HepG2 (cell line): ENCODE results near the gene ZDHHC14. TPM values are rescaled to one million over a fixed set of nuclear protein-coding genes. Genes with fewer than 3 reads are reported as not detected.

Experiments
- AHR ChIP-seq: IDR thresholded peaks from 2 replicates; pipeline ENCODE4 v1.6.1; 2018; ENCODE audit warnings: missing genetic modification reagents, missing compliant biosample characterization
- HES4 ChIP-seq: sonication (generic); formaldehyde crosslinking; IDR thresholded peaks from 2 replicates; pipeline ENCODE4 v1.9.0; 2021; ENCODE audit warnings: mild to moderate bottlenecking, missing genetic modification reagents, borderline replicate concordance
- KDM3A ChIP-seq: IDR thresholded peaks from 2 replicates; pipeline ENCODE4 v1.6.1; 2018; ENCODE audit warnings: low read depth, missing compliant biosample characterization
- RAD21 ChIP-seq: fragments of 450-650 bp; formaldehyde crosslinking; IDR thresholded peaks from 2 replicates; pipeline ENCODE4 v1.5.0; 2020; ENCODE audit warnings: mild to moderate bottlenecking
- SYNCRIP ChIP-seq: fragments of 200-400 bp; formaldehyde crosslinking; IDR thresholded peaks from 2 replicates; pipeline ENCODE4 v1.6.1; 2018; ENCODE audit warnings: mild to moderate bottlenecking, low read depth, low read length; ENCODE audit not compliant: insufficient read depth
- TAF15 ChIP-seq: fragments of 200-400 bp; formaldehyde crosslinking; IDR thresholded peaks from one replicate; pipeline ENCODE4 v1.6.1; 2018; ENCODE audit warnings: mild to moderate bottlenecking, low read depth, low read length; ENCODE audit not compliant: poor library complexity, severe bottlenecking
- ZNF281 ChIP-seq: sonication (generic); formaldehyde crosslinking; IDR thresholded peaks from 2 replicates; pipeline ENCODE4 v1.4.0; 2020; ENCODE audit warnings: missing genetic modification reagents, borderline replicate concordance
- ZXDC ChIP-seq: sonication (generic); formaldehyde crosslinking; IDR thresholded peaks from 2 replicates; pipeline ENCODE4 v1.5.0; 2020; ENCODE audit warnings: mild to moderate bottlenecking, missing genetic modification reagents
- polyA plus RNA-seq, 8 experiments: library from polyadenylated mRNA; depleted of rRNA in 3 of 8; stranded (reverse) in 7 of 8; unstranded in 1 of 8; fragments of >200 nt; fragmentation: Illumina TruSeq in 4 of 8; extraction: Trizol in 4 of 8; gene quantifications; 2 replicates each; pipeline versions ENCODE4 v1.2.1 to v1.2.3, GENCODE V29; 2011 to 2016; ENCODE audit warnings: low read depth in 4 of 8, missing spikeins in 1 of 8, mixed read lengths in 1 of 8; ENCODE audit not compliant: insufficient read depth in 1 of 8
- total RNA-seq, 5 experiments: library from RNA; depleted of rRNA; stranded (reverse); fragments of >200 nt; fragmentation: Illumina TruSeq; extraction: Trizol; gene quantifications; 2 replicates each; pipeline ENCODE4 v1.2.3, GENCODE V29; 2016; ENCODE audit warnings: low read depth in 1 of 5

ZDHHC14 gene
- total and polyA plus RNA-seq, 2 of the 13 experiments (the other 11 are each of a cell fraction or from before 2014, with no cell fraction given), result 3.7 to 9.5 TPM

GRCh38 chr6:157539900-157540752 lies 159.1 kb downstream of the ZDHHC14 start (continued):
- TF ChIP-seq HES4 (no peak; the same call in 1 of the 2 replicates), KDM3A (CRISPR knock-in tag) (peak; percentile 96), SYNCRIP (no peak), RAD21 (peak; percentile 68; the same call in 1 of the 2 replicates), ZNF281 (CRISPR knock-in tag) (peak; percentile 76; the same call in 1 of the 2 replicates), TAF15 (no peak), AHR (CRISPR knock-in tag) (no peak; the same call in 1 of the 2 replicates), ZXDC (CRISPR knock-in tag) (no peak)
